Gastroesophageal sphincter (tissue), 4 donors: ENCODE data around the gene ZIC1. TPM values are rescaled to one million over a fixed set of nuclear protein-coding genes. Genes with fewer than 3 reads are reported as not detected.

Source experiments
- ATAC-seq: fragments of 150-250 bp; one replicate; pipeline ENCODE4 v1.9.1; 2016; ENCODE audit warnings: mild to moderate bottlenecking, moderate library complexity
- H3K27ac ChIP-seq, 4 donors: fragments of 200-600 bp; sonication (generic) in 3 of 4; 1 replicate in 3 of 4; 2 replicates in 1 of 4; pipeline ENCODE4 v1.5.1; 2016 to 2019
- H3K27me3 ChIP-seq: fragments of 200-600 bp; sonication (generic); one replicate; pipeline ENCODE4 v1.5.1; 2019
- H3K36me3 ChIP-seq, 2 donors: fragments of 200-600 bp; sonication (generic); one replicate each; pipeline ENCODE4 v1.5.1; 2019; ENCODE audit warnings: control low read depth in 1 of 2
- H3K4me1 ChIP-seq, 3 donors: fragments of 200-600 bp; sonication (generic); 1 replicate in 2 of 3; 2 replicates in 1 of 3; pipeline ENCODE4 v1.5.1; 2016 to 2019; ENCODE audit warnings: control low read depth in 2 of 3
- H3K4me3 ChIP-seq, 2 donors: fragments of 200-600 bp; sonication (generic); one replicate each; pipeline ENCODE4 v1.5.1; 2019; ENCODE audit warnings: mild to moderate bottlenecking in 1 of 2, moderate library complexity in 1 of 2
- H3K9me3 ChIP-seq, 3 donors: fragments of 200-600 bp; sonication (generic); one replicate each; pipeline ENCODE4 v1.5.1; 2017 to 2019; ENCODE audit warnings: control low read depth in 2 of 3
- EP300 ChIP-seq: sonication (generic); formaldehyde crosslinking; IDR thresholded peaks from one replicate; pipeline ENCODE4 v1.6.1; 2017; ENCODE audit warnings: antibody characterized with exemption, mild to moderate bottlenecking
- POLR2A ChIP-seq, 2 donors: fragments of 450-650 bp; IDR thresholded peaks; one replicate each; pipeline ENCODE4 v1.6.1; 2017; ENCODE audit warnings: antibody characterized with exemption in 2 of 2, mild to moderate bottlenecking in 2 of 2, moderate library complexity in 1 of 2
- POLR2AphosphoS5 ChIP-seq: sonication (generic); formaldehyde crosslinking; IDR thresholded peaks from one replicate; pipeline ENCODE4 v1.6.1; 2017; ENCODE audit warnings: antibody characterized with exemption
- WGBS, 2 donors: methylation state at CpG; one replicate each; pipeline ENCODE4 v1.1.5; 2018; ENCODE audit warnings: low coverage in 1 of 2; 5-methylcytosine and 5-hydroxymethylcytosine counted together
- total RNA-seq, 4 donors: library from RNA; depleted of rRNA; stranded (reverse); fragments of >200 nt; gene quantifications; one replicate each; pipeline ENCODE4 v1.1.0, GENCODE V29; 2016
- TF ChIP-seq, protein P1 (sequence below), 4 experiments: fragments of 200-600 bp in 2 of 4; fragments of 450-650 bp in 2 of 4; sonication (generic) in 1 of 4; IDR thresholded peaks; one replicate each; pipeline ENCODE4 v1.5.1; 2017 to 2019; ENCODE audit warnings: antibody characterized with exemption in 4 of 4, mild to moderate bottlenecking in 2 of 4, moderate library complexity in 2 of 4

The ZIC1 gene
- total RNA-seq, 4 donors from 2014 or later = 0.08 to 0.27 TPM; not detected in 2

DNA sequence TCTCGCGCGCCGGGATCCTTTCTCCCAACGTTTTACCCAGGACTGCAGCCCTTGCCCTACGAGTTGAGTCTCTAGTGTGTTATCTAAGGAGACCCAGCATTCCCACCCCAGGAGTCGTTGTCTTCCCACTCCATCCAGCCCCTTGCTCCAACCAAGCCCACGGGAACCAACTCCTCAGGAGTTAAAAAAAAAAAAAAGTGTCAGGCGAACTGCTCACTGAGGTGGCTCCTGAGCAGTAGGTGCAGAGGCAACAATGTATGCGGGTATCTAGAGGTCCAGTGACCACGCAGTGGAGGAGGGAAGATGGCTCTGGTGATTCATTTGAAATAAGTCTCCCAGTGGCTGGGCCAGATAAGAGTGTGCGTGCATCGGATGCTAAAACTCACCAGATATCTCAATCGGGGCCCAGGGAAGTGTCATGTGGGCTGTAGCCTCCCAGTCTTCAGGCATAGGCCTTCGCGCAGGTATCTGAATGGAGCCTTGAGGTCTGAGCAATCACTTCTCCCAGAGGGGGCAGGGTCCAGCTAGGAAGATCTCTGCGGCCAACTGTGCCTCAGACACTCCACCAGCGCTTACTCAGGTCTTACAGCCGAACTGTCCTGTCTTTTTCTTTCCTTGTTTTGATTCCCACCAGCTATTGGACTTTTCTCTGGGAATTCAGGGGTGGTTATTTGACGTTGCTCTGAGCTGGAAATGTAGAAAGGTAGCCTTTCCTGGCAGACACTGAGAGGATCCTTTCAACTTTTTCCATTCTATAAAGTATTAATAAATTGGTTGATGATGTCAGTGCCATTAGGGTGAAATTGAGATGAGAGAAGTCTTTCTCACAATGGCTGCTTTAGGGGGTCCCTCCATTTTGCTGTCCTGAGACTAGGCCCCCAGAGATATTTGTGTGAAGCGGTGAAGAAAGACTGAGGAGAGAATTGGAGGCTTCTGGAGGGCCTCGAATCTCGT lies 23.8 kb upstream of the ZIC1 start:
- WGBS, 2 donors = 10 to 14% methylated on average over 5 to 21 of the region's 23 CpGs
- Histone ChIP-seq H3K27ac (no peak overlapping the region), H3K4me1 (no peaks in the 10 kb centered on the region), H3K4me3 (no peak overlapping the region), H3K27me3 (peaks cover 100% of the 10 kb centered on the region), H3K9me3 (peaks cover 0 to 8% (median 0%) of the 10 kb centered on the region in 3 donors), H3K36me3 (no peaks in the 10 kb centered on the region)
- no peak for ATAC-seq
- TF ChIP-seq POLR2A (IDR thresholded peaks at IDR 0.05) (no peak), POLR2AphosphoS5 (no peak), EP300 (no peak)
- TF ChIP-seq, protein P1, sequence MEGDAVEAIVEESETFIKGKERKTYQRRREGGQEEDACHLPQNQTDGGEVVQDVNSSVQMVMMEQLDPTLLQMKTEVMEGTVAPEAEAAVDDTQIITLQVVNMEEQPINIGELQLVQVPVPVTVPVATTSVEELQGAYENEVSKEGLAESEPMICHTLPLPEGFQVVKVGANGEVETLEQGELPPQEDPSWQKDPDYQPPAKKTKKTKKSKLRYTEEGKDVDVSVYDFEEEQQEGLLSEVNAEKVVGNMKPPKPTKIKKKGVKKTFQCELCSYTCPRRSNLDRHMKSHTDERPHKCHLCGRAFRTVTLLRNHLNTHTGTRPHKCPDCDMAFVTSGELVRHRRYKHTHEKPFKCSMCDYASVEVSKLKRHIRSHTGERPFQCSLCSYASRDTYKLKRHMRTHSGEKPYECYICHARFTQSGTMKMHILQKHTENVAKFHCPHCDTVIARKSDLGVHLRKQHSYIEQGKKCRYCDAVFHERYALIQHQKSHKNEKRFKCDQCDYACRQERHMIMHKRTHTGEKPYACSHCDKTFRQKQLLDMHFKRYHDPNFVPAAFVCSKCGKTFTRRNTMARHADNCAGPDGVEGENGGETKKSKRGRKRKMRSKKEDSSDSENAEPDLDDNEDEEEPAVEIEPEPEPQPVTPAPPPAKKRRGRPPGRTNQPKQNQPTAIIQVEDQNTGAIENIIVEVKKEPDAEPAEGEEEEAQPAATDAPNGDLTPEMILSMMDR (IDR thresholded peaks at IDR 0.05) = no peak

DNA sequence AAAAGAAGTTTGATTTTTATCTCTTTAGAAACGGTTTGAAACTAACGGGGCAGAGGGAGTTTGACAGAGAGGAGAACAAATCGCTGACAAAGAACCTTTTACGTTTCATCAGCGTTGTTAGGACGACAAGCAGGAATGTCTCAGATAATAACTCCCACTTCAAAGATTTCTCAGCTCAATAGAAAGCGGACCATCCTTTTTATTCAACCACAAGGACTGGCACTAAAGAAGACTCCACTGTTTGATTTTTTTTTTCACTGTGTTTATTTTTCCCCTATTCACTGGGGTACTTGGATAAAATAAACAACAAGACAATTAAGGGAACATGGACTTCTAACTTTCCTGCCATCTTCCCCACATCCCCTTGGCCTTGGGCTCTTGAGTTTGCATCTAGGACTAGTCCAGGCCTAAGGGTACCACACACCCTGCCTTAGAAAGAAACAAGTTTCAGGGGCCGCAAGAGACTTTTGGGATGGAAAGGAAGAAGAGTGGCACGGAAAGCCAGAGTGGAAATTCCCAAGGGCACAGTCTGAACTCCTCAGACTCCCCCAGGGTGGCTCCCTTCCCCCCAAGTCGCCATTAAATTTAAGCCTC lies 21.8 kb upstream of the ZIC1 start:
- H3K4me3 ChIP-seq = no peak overlapping the region
- no peak for ATAC-seq
- WGBS, 2 donors = 5 to 6% methylated on average over 8 to 10 of the region's 10 CpGs
- TF ChIP-seq POLR2A (IDR thresholded peaks at IDR 0.05) (no peak), EP300 (no peak), POLR2AphosphoS5 (no peak)
- TF ChIP-seq, protein P1 (IDR thresholded peaks at IDR 0.05) = no peak
- no peaks in the 10 kb centered on the region for H3K36me3 ChIP-seq
- no peak overlapping the region for H3K27ac ChIP-seq
- H3K27me3 ChIP-seq = peaks cover 100% of the 10 kb centered on the region
- peaks cover 0 to 20% (median 6%) of the 10 kb centered on the region in 3 donors for H3K4me1 ChIP-seq
- H3K9me3 ChIP-seq = peaks cover 0 to 15% (median 0%) of the 10 kb centered on the region in 3 donors

DNA sequence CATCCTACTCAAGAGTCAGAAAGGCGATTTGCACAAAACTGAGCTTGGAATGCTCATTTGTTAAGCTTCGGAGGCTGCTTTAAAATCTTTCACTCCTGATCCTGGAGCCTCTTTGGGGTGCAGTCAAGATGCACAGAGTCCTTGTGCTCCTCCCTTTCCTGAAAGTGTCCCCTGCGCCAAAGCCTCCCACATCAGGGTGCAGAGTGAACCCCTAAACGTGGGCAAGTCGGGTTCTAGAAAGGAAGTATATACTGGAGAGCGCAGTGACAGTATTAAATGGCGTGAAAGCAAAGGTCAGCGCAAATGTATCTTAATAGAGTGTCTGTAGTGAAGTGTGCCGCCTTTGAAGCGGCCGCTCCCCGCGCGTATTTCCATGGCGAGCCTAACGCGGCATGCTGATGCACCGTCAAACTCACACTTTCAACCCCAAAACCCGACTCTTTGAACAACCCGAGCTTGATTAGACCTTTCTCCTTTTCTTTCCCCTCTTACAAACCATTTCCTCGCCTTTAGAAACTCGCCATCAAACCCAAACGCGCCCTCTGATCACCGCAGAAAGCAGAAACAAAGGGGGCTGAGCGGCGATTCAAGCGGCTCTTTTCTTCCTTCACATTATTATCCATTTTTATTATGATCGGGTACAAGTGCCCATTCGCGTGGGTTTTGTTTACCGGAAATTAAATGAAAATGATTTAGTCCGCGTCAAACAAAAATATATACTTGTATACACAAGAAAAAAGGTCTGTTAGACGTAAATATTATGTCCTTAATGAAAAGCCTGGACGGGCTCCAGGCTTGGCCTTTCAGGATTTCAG lies 21.1 kb upstream of the ZIC1 start:
- Histone ChIP-seq H3K27ac (no peak overlapping the region), H3K4me1 (peaks cover 0 to 27% (median 10%) of the 10 kb centered on the region in 3 donors), H3K9me3 (peaks cover 0 to 15% (median 0%) of the 10 kb centered on the region in 3 donors), H3K4me3 (no peak overlapping the region), H3K36me3 (no peaks in the 10 kb centered on the region), H3K27me3 (peaks cover 100% of the 10 kb centered on the region)
- ATAC-seq = no peak
- TF ChIP-seq, protein P1 (IDR thresholded peaks at IDR 0.05) = no peak
- no peak for TF ChIP-seq POLR2AphosphoS5
- 5 to 7% methylated on average over 30 to 35 of the region's 36 CpGs for WGBS, 2 donors

DNA sequence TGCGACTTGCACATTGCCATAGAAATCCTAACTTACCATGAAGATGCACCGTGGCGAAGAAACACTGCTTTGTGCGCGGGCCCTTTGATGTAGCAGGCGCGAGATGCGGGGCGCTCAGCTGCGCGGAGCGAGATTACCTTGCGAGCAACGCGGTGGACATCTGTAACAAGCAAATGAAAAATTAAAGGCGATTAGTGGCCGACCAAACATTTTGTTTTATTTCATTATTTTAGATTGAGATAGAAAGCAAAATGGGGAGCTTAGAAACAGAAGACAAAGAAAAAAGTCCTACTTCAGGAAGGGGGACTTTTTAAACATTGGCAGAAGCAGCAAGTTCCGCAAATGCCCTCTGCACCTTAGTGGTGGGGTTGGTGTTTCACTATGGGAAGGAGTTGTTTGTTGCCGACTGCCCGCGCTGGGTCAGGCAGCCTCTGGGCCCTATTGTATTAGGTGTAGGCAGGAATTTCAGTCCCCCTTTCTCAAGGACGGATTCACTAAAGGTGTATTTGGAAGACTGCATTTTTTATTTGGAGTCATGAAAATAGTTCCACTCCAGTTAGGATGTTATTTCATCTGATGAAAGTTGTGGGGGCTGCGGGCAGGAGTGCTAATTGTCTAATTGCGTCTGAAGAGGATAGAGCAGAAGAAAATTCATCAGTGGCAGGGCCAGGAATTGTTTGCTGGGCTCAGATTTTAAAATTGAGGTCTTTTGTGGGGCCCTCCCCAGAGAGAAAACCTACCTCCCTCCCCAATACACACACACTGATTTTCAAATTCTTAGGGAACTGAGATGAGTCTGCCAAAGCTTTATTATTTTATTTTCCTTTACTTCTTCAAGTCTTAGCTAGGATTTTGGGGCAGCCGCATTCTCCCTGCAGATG lies 20.2 kb upstream of the ZIC1 start:
- peaks cover 100% of the 10 kb centered on the region for H3K27me3 ChIP-seq

More for the DNA sequence above, 20.2 kb upstream of the ZIC1 start:
- TF ChIP-seq POLR2A (IDR thresholded peaks at IDR 0.05) = no peak
- no peak for TF ChIP-seq EP300
- no peak for TF ChIP-seq POLR2AphosphoS5
- TF ChIP-seq, protein P1 (IDR thresholded peaks at IDR 0.05) = no peak
- H3K36me3 ChIP-seq = no peaks in the 10 kb centered on the region
- H3K4me3 ChIP-seq = no peak overlapping the region
- H3K27ac ChIP-seq = no peak overlapping the region
- peaks cover 0 to 35% (median 17%) of the 10 kb centered on the region in 3 donors for H3K4me1 ChIP-seq
- WGBS, 2 donors = 7 to 8% methylated on average over 18 to 23 of the region's 25 CpGs
- ATAC-seq = no peak
- H3K9me3 ChIP-seq = peaks cover 0 to 15% (median 0%) of the 10 kb centered on the region in 3 donors
